Measurements from ENCODE around the gene TMEM171.

TMEM171 gene

GRCh38 chr5:73120222-73121118, at the start of gene TMEM171:
Gene TMEM171, plus strand, starts transcription at chr5:73120575. Its CDS starts 2,799 bp downstream, at chr5:73123374.
- Histone ChIP-seq H3K9me3 (ENCODE audit: severe bottlenecking) (no peaks in the 10 kb centered on the region), H3K4me1 (ENCODE audit: insufficient read depth, poor library complexity, severe bottlenecking) (peaks cover 20% of the 10 kb centered on the region), H3K27ac (ENCODE audit: poor library complexity, severe bottlenecking) (no peak within 1 kb of the TSS), H3K27me3 (ENCODE audit: insufficient read depth, poor library complexity, severe bottlenecking) (no peaks in the 10 kb centered on the region), H3K36me3 (ENCODE audit: low read depth) (no peaks in the 10 kb centered on the region), H3K4me3 (ENCODE audit: severe bottlenecking) (peak within 1 kb of the TSS; percentile 43)
- ATAC-seq (ENCODE audit: low read depth) (peak; percentile 86), DNase-seq (ENCODE audit: low spot score) (peak; percentile 75)
- TF ChIP-seq CTCF (IDR thresholded peaks at IDR 0.05; ENCODE audit: poor library complexity, severe bottlenecking), result no peak

- Histone ChIP-seq H3K27me3 (ENCODE audit: insufficient read depth, poor library complexity, severe bottlenecking) (no peaks in the 10 kb centered on the region), H3K9me3 (ENCODE audit: severe bottlenecking) (no peaks in the 10 kb centered on the region), H3K4me1 (ENCODE audit: insufficient read depth, poor library complexity, severe bottlenecking) (no peaks in the 10 kb centered on the region), H3K36me3 (ENCODE audit: low read depth) (peaks cover 49% of the 10 kb centered on the region), H3K27ac (ENCODE audit: poor library complexity, severe bottlenecking) (no peak overlapping the region), H3K4me3 (ENCODE audit: severe bottlenecking) (no peak overlapping the region)
- no peak for ATAC-seq (ENCODE audit: low read depth)
- DNase-seq (ENCODE audit: low spot score), result no peak
- no peak for TF ChIP-seq CTCF (IDR thresholded peaks at IDR 0.05; ENCODE audit: poor library complexity, severe bottlenecking)
These were observed 39.3 kb upstream of the TMEM171 start for GRCh38 chr5:73081093-73081492.

GRCh38 chr5:73088026-73088425, 32.3 kb upstream of the TMEM171 start:
- DNase-seq (ENCODE audit: low spot score) (no peak), ATAC-seq (ENCODE audit: low read depth) (no peak)
- no peak for TF ChIP-seq CTCF (IDR thresholded peaks at IDR 0.05; ENCODE audit: poor library complexity, severe bottlenecking)
- Histone ChIP-seq H3K27ac (ENCODE audit: poor library complexity, severe bottlenecking) (no peak overlapping the region), H3K36me3 (ENCODE audit: low read depth) (peaks cover 42% of the 10 kb centered on the region), H3K4me1 (ENCODE audit: insufficient read depth, poor library complexity, severe bottlenecking) (no peaks in the 10 kb centered on the region), H3K4me3 (ENCODE audit: severe bottlenecking) (no peak overlapping the region), H3K9me3 (ENCODE audit: severe bottlenecking) (no peaks in the 10 kb centered on the region), H3K27me3 (ENCODE audit: insufficient read depth, poor library complexity, severe bottlenecking) (no peaks in the 10 kb centered on the region)

GRCh38 chr5:73093943-73094342, 26.4 kb upstream of the TMEM171 start:
- peak; percentile 98 for ATAC-seq (ENCODE audit: low read depth)
- Histone ChIP-seq H3K4me1 (ENCODE audit: insufficient read depth, poor library complexity, severe bottlenecking) (peaks cover 9% of the 10 kb centered on the region), H3K36me3 (ENCODE audit: low read depth) (peaks cover 12% of the 10 kb centered on the region), H3K9me3 (ENCODE audit: severe bottlenecking) (no peaks in the 10 kb centered on the region), H3K4me3 (ENCODE audit: severe bottlenecking) (no peak overlapping the region), H3K27ac (ENCODE audit: poor library complexity, severe bottlenecking) (no peak overlapping the region), H3K27me3 (ENCODE audit: insufficient read depth, poor library complexity, severe bottlenecking) (no peaks in the 10 kb centered on the region)
- DNase-seq (ENCODE audit: low spot score), result no peak
- no peak for TF ChIP-seq CTCF (IDR thresholded peaks at IDR 0.05; ENCODE audit: poor library complexity, severe bottlenecking)

- TF ChIP-seq CTCF (IDR thresholded peaks at IDR 0.05; ENCODE audit: poor library complexity, severe bottlenecking), result no peak
- Histone ChIP-seq H3K27ac (ENCODE audit: poor library complexity, severe bottlenecking) (no peak overlapping the region), H3K4me1 (ENCODE audit: insufficient read depth, poor library complexity, severe bottlenecking) (peaks cover 9% of the 10 kb centered on the region), H3K9me3 (ENCODE audit: severe bottlenecking) (no peaks in the 10 kb centered on the region), H3K36me3 (ENCODE audit: low read depth) (peaks cover 8% of the 10 kb centered on the region), H3K27me3 (ENCODE audit: insufficient read depth, poor library complexity, severe bottlenecking) (no peaks in the 10 kb centered on the region), H3K4me3 (ENCODE audit: severe bottlenecking) (no peak overlapping the region)
- DNase-seq (ENCODE audit: low spot score), result no peak
- no peak for ATAC-seq (ENCODE audit: low read depth)
These were observed 26.0 kb upstream of the TMEM171 start for GRCh38 chr5:73094415-73094814.

Data from RWPE2 (cell line).